Measurements from ENCODE around the gene ACSL3.

Gene ACSL3

DNA sequence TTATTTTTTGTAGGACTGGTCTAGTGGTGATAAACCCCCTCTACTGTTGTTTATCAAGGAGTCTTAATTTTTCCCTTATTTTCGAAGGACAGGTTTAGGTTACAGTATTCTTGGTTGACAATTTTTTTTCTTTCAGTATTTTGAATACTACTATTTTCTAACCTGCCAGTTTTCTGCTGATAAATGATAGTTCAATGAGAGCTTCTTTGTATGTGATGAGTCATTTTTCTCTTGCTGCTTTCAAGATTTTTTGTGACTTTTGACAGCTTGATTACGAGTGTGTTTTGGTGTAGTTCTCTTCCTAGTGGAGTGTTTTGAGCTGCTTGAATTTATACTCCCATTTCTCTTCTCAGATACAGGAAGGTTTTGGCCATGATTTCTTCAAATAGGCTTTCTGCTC, 77.5 kb downstream of the ACSL3 start:
- Histone ChIP-seq H3K9me2 (replicated peaks; ENCODE audit: low read depth, low read length) (no peaks in the 10 kb centered on the region), H3K36me3 (ENCODE audit: insufficient read depth, low read length) (peaks cover 68% of the 10 kb centered on the region), H2AFZ (ENCODE audit: low read length) (no peak overlapping the region), H3K79me2 (ENCODE audit: insufficient read depth, low read length) (no peaks in the 10 kb centered on the region), H3K27me3 (ENCODE audit: insufficient read depth, low read length, poor library complexity, severe bottlenecking) (no peaks in the 10 kb centered on the region), H3F3A (ENCODE audit: low read depth) (no peaks in the 10 kb centered on the region), H3K4me1 (ENCODE audit: insufficient read depth, low read length, poor library complexity, severe bottlenecking) (no peaks in the 10 kb centered on the region), H3K9me3 (ENCODE audit: insufficient read depth, low read depth, low read length) (no peaks in the 10 kb centered on the region; the same call in 1 of the 2 replicates), H3K4me3 (ENCODE audit: low read length, poor library complexity, severe bottlenecking) (no peak overlapping the region), H4K20me1 (ENCODE audit: insufficient read depth, low read length, poor library complexity, severe bottlenecking) (peaks cover 5% of the 10 kb centered on the region), H3K4me2 (ENCODE audit: low read depth, low read length, poor library complexity, severe bottlenecking) (no peak overlapping the region), H3K9ac (ENCODE audit: low read depth, low read length, poor library complexity, severe bottlenecking) (no peak overlapping the region)
- TF ChIP-seq EZH2phosphoT487 (IDR thresholded peaks at IDR 0.05; ENCODE audit: borderline replicate concordance) (no peak), CTCF (conservative IDR thresholded peaks at IDR 0.05; ENCODE audit: low read length) (no peak)

DNA sequence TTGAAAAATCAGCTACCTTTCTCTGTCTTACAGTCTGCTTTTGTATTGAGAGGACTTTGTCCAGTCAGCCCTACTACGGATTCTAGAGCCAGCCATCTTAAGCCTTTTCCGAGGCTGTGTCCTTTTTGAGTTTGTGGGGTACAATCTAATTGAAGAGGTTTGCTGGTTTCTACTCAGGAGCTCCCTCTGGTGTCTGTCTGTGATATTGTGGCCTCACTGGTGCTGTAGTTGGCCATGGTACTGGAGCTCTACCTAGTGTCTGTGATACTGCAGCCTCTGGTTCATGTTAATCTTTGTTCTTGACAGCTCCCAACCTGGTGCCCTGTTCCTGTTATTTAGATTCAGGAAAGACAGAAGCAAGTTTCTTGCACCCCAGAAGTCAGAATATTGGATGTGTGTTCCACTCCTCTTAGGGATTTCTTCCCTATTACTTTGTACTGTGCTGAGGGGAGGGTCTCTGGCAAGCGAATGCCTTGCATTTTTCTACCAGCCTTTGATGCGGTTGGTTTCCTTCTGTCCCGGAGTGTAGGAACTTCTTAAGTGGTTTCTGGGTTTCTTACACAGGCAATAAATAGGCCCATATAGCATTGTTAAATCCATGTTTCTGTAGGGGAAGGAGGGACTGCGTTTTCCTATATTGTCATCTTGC, 78.5 kb downstream of the ACSL3 start:
- no peak overlapping the region for H2AFZ ChIP-seq (ENCODE audit: low read length)
- no peaks in the 10 kb centered on the region for H3K79me2 ChIP-seq (ENCODE audit: insufficient read depth, low read length)
- no peaks in the 10 kb centered on the region; the same call in 1 of the 2 replicates for H3K9me3 ChIP-seq (ENCODE audit: insufficient read depth, low read depth, low read length)
- no peaks in the 10 kb centered on the region for H3K4me1 ChIP-seq (ENCODE audit: insufficient read depth, low read length, poor library complexity, severe bottlenecking)
- H3K9me2 ChIP-seq (replicated peaks; ENCODE audit: low read depth, low read length) = no peaks in the 10 kb centered on the region
- H3K4me2 ChIP-seq (ENCODE audit: low read depth, low read length, poor library complexity, severe bottlenecking) = no peak overlapping the region
- peaks cover 58% of the 10 kb centered on the region for H3K36me3 ChIP-seq (ENCODE audit: insufficient read depth, low read length)
- H3K27me3 ChIP-seq (ENCODE audit: insufficient read depth, low read length, poor library complexity, severe bottlenecking) = no peaks in the 10 kb centered on the region
- TF ChIP-seq CTCF (conservative IDR thresholded peaks at IDR 0.05; ENCODE audit: low read length) (peak; percentile 91), EZH2phosphoT487 (IDR thresholded peaks at IDR 0.05; ENCODE audit: borderline replicate concordance) (no peak)
- no peak overlapping the region for H3K9ac ChIP-seq (ENCODE audit: low read depth, low read length, poor library complexity, severe bottlenecking)
- no peak overlapping the region for H3K4me3 ChIP-seq (ENCODE audit: low read length, poor library complexity, severe bottlenecking)
- no peaks in the 10 kb centered on the region for H3F3A ChIP-seq (ENCODE audit: low read depth)
- H4K20me1 ChIP-seq (ENCODE audit: insufficient read depth, low read length, poor library complexity, severe bottlenecking) = peaks cover 5% of the 10 kb centered on the region

GRCh38 chr2:222939979-222940378, 79.1 kb downstream of the ACSL3 start:
- Histone ChIP-seq H3K9me2 (replicated peaks; ENCODE audit: low read depth, low read length) (no peaks in the 10 kb centered on the region), H2AFZ (ENCODE audit: low read length) (no peak overlapping the region), H3K36me3 (ENCODE audit: insufficient read depth, low read length) (peaks cover 52% of the 10 kb centered on the region), H4K20me1 (ENCODE audit: insufficient read depth, low read length, poor library complexity, severe bottlenecking) (peaks cover 5% of the 10 kb centered on the region), H3K9me3 (ENCODE audit: insufficient read depth, low read depth, low read length) (no peaks in the 10 kb centered on the region; the same call in 1 of the 2 replicates), H3K27me3 (ENCODE audit: insufficient read depth, low read length, poor library complexity, severe bottlenecking) (no peaks in the 10 kb centered on the region), H3K4me3 (ENCODE audit: low read length, poor library complexity, severe bottlenecking) (no peak overlapping the region), H3K79me2 (ENCODE audit: insufficient read depth, low read length) (no peaks in the 10 kb centered on the region), H3K4me1 (ENCODE audit: insufficient read depth, low read length, poor library complexity, severe bottlenecking) (no peaks in the 10 kb centered on the region), H3F3A (ENCODE audit: low read depth) (no peaks in the 10 kb centered on the region), H3K9ac (ENCODE audit: low read depth, low read length, poor library complexity, severe bottlenecking) (no peak overlapping the region), H3K4me2 (ENCODE audit: low read depth, low read length, poor library complexity, severe bottlenecking) (no peak overlapping the region)
- TF ChIP-seq EZH2phosphoT487 (IDR thresholded peaks at IDR 0.05; ENCODE audit: borderline replicate concordance) (no peak), CTCF (conservative IDR thresholded peaks at IDR 0.05; ENCODE audit: low read length) (no peak)

All from Loucy (cell line).